GM19468 (cell line): Measurements from ENCODE around the gene RAPGEF2.
"Not testable (repeated sequence)": the region's sequence is repeated elsewhere in the genome, so short reads cannot be mapped to it uniquely, and the experiment has no call there.

Source experiments
- ATAC-seq: cut with Tn5 transposase; IDR thresholded peaks from one replicate; pipeline ENCODE4 v1.9.1; 2021; ENCODE audit warnings: mild to moderate bottlenecking, moderate library complexity, moderate number of reproducible peaks; ENCODE audit not compliant: unreplicated experiment; ENCODE audit errors: extremely low read depth

The RAPGEF2 gene

DNA sequence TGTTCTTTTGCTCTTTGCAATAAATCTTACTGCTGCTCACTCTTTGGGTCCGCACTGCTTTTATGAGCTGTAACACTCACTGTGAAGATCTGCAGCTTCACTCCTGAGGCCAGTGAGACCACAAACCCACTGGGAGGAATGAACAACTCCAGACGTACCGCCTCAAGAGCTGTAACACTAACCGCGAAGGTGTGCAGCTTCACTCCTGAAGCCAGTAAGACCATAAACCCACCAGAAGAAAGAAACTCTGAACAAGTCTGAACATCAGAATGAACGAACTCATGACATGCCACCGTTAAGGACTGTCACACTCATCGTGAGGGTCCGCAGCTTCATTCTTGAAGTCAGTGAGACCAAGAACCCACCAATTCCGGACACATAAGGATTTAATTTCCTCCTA lies 276.2 kb downstream of the RAPGEF2 start:
- ATAC-seq, result not testable (repeated sequence)

DNA sequence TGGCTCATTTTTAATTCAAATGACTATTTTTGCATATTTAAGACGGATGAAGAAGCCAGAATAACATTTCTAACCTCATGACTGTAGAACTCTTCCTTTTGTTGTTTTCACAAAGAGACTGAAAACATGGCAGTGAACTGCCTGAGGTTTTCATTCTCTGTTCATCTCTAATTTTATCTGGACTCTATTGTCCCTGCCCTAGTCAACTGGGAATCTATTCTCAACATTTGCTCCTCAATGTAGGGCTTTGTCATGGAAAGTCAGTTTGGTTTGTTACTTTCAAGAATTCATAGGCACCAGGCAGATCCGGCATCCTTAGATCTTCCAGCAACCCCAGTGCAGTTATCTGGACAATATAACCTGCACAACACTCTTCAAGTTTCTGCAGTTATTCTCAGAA lies 277.0 kb downstream of the RAPGEF2 start:
- ATAC-seq, result no peak

DNA sequence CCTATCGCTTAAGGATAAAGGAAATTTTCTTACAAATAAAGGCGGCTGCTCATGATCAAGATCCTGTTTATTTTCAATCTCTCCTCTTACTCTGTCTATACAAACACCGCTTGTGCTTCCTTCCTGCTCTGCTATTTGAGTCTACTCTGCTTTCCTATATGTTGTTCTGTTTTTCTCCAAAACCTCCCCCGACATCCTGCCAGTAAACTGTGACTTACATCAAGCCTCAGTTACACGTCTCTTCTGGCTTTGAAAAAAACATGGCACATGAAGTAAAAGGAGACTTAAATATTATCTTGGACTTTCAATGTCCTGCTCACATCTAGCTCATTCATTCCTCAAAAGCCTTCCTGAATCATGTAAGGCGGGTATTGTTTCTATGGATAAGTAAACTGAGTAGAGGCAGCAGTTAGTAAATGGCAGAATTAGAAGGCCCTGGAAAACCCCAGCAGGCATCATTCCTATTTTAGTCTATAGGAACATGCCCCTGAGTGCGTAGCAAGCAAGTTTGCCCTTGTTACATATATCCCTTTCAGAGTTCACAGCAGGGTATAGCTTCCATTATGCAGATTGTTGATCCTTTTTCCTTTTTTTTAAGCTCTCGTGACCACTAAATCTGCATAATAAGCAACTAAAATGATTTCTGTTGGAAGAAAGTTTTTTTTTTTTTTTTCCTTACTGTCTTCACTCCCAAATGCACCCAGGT lies 280.1 kb downstream of the RAPGEF2 start:
- no peak for ATAC-seq

DNA sequence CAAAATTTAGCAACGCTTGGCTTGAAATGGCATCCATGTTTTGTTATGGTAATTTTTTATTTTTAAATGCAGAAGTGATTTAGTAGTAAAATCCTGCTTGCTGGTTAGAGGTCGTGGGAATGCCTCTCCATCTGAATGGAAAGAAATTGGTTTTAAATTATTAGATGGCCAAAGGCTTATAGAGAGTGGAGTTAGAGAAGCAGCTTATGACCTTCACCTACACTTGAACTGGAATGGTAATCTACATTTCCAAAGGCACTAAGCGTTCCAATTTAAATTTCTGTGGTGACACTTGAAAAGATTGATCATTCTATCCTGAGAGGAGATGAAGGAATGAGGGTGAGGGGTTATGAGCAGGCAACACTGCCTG lies 280.7 kb downstream of the RAPGEF2 start:
- ATAC-seq, result no peak

DNA sequence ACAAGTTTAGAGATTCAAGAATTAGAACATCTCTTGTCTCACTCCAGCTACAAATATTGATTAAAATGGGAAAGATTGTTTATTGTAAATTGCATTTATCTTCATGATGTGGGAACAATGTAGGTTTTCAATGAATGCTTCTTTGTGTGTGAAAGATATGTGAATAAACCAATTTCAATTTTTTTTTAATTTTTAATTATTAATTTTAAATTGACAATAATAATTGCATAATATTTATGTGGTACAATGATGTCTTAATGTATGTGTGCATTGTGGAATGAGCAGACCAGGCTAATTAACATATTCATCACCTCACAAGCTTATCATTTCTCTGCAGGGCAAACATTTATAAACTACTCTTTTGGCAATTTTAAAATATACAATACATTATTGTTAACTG lies 281.1 kb downstream of the RAPGEF2 start:
- ATAC-seq, result no peak

DNA sequence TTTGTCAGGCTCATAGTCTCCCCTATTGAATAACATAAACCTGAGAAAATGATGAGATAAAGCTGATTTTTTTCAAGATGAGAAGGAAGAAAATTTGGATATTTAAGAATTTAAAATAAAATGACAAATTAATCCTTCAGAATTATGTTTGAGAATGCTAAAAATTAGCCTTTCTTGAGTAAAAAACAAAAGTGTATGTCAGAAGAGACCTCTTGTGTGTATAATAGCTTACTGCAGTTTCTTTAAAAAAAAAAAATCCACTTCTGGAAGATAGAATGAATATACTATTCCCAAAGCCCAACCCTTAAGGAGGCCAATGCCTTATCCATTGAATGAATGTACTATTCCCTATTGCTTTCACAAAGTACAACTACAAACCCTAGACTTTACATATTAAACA lies 281.8 kb downstream of the RAPGEF2 start:
- ATAC-seq, result no peak

DNA sequence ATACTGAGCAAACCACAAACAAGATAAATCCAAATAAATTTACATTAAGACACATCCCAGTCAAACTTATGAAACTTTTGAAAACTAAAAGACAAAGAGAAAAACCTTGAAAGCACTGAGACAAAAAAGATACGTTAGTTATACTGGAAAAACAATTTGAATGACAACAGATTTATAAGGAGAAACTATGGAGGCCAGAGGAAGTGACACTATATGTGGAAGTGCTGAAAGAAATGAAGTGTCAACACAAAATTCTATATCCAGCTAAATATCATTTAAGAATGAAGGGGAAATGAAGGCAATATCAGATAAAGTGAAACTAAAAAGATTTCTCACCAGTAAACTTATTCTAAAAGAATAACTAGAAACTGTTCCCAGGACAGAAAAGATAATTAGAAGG lies 283.7 kb downstream of the RAPGEF2 start:
- no peak for ATAC-seq

DNA sequence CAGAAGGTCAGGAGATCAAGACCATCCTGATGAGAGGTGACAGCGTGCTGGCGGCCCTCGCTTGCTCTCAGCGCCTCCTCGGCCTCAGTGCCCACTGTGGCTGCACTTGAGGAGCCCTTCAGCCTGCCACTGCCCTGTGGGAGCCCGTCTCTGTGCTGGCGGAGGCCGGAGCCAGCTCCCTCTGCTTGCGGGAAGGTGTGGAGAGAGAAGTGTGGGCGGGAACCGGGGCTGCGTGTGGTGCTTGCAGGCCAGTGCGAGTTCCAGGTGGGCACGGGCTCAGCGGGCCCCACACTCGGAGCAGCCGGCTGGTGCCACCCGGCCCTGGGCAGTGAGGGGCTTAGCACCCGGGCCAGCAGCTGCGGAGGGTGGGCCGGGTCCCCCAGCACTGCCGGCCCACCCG lies 286.9 kb downstream of the RAPGEF2 start:
- ATAC-seq, result no peak

DNA sequence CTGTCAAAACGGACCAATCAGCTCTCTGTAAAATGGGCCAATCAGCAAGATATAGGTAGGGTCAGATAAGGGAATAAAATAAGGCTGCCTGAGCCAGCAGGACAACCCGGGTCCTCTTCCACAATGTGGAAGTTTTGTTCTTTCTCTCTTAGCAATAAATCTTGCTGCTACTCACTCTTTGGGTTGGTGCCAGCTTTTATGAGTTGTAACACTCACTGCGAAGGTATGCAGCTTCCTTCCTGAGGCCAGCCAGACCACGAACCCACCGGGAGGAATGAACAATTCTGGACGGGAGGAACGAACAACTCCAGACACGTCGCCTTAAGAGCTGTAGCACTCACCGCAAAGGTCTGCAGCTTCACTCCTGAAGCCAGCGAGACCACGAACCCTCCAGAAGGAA lies 287.8 kb downstream of the RAPGEF2 start:
- no peak for ATAC-seq

DNA sequence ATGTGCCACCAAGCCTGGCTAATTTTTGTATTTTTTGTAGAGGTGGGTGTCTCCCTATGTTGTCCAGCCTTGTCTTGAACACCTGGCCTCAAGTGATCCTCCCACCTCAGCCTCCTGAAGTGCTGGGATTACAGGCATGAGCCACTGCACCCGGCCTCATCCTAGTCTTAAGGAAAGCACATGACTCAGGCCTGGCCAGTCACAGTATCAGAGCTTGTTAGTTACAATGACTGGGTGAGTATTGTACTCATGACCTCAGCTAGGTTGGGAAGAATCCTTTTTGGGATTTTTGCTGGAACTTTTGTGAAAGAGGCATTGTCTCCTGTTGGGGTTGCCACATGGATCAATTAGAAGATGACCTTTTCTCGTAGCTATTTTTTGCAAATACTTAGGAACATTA lies 292.8 kb downstream of the RAPGEF2 start:
- ATAC-seq, result no peak

DNA sequence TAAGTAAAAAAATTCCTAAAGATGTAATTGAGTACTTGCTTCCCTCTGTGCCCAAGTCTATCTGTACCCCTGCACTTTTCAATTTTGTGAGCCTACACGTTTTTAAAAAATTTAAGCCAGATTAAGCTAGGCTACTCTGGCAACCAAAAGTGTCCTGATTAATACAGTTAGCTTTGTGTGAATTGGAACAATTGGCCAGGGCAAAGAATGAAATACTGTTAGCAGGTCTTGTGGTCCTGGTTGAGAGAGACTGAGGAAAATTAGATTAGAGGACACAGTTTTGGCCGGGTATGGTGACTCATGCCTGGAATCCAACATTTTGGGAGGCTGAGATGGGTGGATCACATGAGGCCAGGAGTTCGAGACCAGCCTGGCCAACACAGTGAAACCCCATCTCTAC lies 293.3 kb downstream of the RAPGEF2 start:
- no peak for ATAC-seq

DNA sequence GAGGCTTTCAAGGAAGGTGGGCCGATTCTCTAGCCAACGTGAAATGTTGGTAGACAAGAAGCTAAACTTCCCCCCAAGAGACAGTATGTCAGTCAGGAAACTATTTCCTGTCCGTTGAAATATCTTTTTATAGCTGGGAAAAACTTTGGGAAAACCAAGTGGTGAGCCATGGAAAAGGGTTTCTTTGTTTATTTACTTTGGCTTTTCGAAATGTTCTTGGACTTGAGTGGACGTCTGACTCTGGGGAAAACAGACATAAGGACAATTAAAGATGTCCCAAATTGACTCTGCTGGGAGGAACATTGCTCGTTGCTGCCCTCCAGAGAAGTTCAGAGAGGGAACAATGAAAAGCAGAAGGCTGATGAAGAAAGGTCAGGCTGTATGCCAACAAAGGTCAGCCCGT lies 295.4 kb downstream of the RAPGEF2 start:
- no peak for ATAC-seq

DNA sequence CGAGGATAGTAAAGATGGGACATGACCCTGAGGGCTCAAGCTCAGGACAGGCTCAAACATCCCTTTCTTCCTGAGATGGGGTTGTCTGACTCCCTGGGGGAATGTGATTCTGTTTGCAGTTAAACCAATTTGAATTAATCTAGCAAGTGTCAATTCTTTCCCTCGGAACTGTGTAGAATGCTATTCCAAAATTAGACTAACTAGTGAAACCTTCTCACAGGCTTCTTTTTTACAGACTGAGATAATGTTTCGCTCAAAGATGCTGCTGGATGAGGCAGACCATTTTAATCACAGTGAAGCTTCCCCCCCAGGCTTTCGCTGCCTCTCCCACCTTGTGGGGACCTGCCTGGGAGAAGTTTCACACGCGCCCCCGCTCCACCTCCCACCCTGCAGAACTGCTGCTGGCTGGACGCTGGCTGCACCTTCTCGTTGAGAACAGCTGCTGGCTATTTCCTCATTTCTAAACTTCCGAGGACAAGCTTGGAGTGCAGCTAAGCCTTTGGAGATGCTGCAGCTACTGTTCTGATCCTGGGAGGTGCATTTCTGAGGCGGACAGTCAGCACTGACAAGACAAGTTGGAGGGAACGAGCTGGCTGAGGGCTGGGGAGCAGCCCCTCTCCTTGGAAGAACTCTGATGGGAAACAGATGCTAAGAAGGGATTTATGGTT lies 297.8 kb downstream of the RAPGEF2 start:
- ATAC-seq, result no peak

DNA sequence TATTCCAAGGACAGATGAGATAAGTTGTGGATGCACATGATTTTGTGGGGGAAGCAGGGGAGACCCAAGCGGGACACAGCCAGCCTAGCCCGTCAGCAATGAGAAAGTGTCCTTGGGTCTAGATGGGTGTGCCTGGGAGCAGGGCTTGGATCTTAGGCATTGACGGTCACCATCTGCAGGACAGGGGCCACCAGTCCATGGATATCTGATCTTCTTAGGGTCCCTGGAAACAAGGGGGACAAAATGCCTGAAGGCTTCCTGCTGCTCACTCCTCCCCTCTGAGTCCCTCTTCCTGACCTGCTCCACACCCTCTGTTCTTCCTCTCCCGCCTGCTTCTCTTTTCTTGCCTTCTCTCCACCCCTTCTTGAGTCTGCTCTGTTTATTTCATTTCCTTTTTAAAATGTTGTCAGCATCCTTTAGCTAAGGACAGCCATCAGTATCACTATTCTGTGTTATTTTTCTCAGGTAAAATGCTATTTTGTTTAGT lies 298.4 kb downstream of the RAPGEF2 start:
- no peak for ATAC-seq

DNA sequence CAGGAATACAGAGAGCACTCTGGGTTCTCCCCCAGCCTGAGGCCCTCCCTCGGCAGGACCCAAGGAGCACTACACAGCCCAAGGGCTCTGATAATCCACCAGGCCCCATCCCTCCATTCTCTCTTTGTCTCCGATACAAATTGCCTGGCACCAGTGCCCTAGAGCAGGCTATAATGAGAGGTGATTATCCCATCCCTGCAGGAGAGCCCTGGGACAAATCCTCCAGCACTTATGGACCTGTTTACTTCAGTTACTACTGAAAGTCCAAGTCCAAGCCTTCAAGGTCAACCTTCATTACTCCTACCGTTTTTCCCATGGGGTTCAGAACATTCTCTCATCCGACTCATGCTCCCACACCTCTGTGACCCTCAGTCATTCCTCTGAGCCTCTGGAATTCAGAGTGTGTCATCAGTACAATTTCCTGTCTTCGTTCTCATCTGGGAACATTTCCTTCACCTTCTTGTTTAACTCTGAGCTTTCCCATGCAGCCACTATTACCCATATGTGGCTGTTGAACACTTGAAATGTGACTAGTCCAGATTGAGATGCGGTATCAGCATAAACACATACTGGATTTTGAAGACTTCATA lies 299.0 kb downstream of the RAPGEF2 start:
- no peak for ATAC-seq
